Suprapubic skin (tissue), 4 donors: Measurements from ENCODE around the gene LRFN4.

ENCODE experiments used
- EP300 ChIP-seq: sonication (generic); formaldehyde crosslinking; IDR thresholded peaks from one replicate; pipeline ENCODE4 v1.6.1; 2017; ENCODE audit warnings: antibody characterized with exemption
- POLR2A ChIP-seq, 2 donors: fragments of 450-650 bp; IDR thresholded peaks; one replicate each; pipeline ENCODE4 v1.6.1; 2017; ENCODE audit warnings: antibody characterized with exemption in 2 of 2, mild to moderate bottlenecking in 2 of 2, moderate library complexity in 2 of 2
- POLR2AphosphoS5 ChIP-seq, 3 donors: sonication (generic); formaldehyde crosslinking; IDR thresholded peaks; one replicate each; pipeline ENCODE4 v1.6.1; 2017; ENCODE audit warnings: antibody characterized with exemption in 3 of 3
- TF ChIP-seq, protein P1 (sequence below), 2 donors: fragments of 200-600 bp in 1 of 2; fragments of 450-650 bp in 1 of 2; sonication (generic) in 1 of 2; IDR thresholded peaks; one replicate each; pipeline ENCODE4 v1.5.1; 2016 to 2019; ENCODE audit warnings: antibody characterized with exemption in 2 of 2, mild to moderate bottlenecking in 1 of 2, moderate library complexity in 1 of 2

DNA sequence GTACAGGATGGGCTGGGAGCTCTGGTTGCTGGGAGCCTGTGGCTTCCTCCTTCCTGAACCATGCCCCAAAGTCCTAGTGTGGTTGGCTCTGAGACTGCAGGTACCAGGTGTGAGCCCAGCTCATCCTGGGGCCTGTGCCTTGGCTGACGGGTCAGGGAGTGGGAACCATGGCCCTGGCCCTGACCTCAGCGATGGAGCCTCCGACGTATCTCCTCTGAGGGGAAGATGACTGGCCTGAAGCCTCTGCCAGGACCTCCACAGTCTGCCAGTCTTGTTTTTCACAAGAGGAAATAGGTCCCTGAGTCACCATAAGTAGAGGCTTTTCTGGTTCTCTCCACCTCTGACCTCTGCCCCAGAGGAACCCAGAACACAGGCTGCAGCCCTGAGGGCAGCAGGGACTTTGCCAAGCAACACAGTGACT is 10.2 kb upstream of the LRFN4 start:
- TF ChIP-seq EP300 (no peak), POLR2AphosphoS5 (IDR thresholded peaks at IDR 0.05) (no peak), POLR2A (IDR thresholded peaks at IDR 0.05) (no peak)
- TF ChIP-seq, protein P1, sequence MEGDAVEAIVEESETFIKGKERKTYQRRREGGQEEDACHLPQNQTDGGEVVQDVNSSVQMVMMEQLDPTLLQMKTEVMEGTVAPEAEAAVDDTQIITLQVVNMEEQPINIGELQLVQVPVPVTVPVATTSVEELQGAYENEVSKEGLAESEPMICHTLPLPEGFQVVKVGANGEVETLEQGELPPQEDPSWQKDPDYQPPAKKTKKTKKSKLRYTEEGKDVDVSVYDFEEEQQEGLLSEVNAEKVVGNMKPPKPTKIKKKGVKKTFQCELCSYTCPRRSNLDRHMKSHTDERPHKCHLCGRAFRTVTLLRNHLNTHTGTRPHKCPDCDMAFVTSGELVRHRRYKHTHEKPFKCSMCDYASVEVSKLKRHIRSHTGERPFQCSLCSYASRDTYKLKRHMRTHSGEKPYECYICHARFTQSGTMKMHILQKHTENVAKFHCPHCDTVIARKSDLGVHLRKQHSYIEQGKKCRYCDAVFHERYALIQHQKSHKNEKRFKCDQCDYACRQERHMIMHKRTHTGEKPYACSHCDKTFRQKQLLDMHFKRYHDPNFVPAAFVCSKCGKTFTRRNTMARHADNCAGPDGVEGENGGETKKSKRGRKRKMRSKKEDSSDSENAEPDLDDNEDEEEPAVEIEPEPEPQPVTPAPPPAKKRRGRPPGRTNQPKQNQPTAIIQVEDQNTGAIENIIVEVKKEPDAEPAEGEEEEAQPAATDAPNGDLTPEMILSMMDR (IDR thresholded peaks at IDR 0.05): no peak
